NCI-H1694 (cell line): ENCODE measurements around the gene HVCN1.
A peak's percentile ranks its signal among the peaks of the same experiment; 100 is the strongest.

Experiments
- DNase-seq: peaks from one replicate; lab custom pipeline; 2025; lab: John Stamatoyannopoulos, UW

The HVCN1 gene

DNA sequence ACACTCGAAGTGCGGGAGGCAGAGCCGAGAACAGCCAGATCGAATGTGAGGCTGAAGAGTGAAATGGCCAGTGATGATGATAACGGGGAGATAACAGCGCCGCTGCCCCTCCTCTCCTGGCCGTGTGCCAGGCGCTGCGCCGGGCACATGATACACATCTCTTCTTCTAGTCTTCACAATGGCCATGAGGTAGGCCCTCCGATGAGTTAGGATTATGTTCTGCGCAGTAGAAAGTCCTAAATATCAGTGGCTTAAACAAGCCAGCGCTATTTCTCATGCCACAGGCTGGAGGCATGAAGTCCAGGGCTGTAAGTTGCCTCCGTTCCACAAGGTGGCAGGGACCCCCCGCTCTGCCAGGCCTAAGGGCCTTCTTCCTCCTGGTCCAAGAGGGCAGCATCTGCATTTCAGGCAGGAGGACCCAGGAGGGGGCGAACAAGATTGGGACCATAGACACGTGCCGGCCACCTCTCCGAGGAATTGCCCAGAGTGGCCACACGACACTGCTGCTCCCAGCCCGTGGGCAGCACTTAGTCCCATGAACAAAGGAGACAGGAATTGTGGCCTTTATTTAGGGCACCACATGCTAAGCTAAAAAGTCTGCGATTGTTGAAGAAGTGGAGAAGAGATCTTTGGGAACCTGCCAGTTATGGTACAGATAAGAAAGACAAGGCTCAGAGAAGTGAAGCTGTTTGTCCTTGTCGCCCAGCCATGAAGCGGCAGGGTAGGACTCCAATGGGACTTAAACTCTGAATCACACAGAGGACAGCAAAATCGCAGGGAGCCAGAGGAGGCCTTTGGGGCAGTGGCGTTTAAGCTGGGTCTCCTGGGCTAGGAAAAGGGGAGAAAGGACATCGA lies 10.9 kb upstream of the HVCN1 start:
- no peak for DNase-seq

DNA sequence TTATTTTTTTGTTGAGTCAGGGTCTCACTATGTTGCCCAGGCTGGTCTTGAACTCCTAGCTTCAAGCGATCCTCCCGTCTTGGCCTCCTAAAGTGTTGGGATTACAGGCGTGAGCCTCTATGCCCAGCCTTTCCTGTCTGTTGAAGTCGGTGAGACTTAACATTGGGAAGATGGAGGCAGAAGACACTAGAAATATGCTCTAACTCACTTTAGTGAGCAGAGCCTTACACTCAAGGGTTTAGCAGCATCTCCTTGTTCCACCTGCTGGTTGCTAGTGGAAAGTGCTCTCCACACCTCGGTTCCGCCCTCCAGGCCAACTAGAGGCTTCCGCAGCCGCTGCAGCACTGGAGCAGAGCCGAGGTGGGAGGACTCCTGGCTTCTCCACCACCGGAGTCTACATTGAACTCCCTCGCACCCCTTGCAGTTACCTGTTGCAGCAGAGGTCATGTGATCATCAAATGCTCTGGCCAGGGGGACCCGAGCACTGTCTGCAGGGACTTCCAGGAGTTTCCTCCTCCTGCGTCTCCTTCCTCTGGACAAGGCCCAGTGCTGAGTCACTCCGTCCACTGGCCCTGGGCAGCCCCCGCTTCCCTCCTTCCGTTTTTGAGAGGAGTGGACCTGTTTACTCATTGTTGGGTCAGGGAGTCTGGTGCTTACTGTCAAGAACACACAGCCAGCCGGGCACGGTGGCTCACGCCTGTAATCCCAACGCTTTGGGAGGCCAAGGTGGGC lies 9.4 kb upstream of the HVCN1 start:
- DNase-seq: peak; percentile 37

- DNase-seq: no peak
Measured at GRCh38 chr12:110697236-110697635, 8.3 kb upstream of the HVCN1 start.

DNA sequence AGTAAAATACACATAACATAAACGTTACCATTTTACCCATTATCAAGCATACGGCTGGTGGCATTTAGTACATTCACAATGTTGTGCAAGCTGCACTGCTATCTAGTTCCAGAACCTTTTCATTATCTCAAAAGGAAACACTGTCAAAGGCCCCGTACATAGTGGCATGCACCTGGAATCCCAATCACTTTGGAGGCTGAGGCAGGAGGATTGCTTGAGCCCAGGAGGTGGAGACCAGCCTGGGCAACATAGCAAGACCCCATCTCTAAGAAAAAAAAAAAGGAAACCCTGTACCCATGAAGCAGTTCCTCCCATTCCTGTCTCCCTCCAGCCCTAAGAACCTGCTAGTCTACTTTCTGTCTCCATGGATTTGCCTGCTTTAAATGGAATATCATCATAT lies 7.4 kb upstream of the HVCN1 start:
- DNase-seq: no peak

- DNase-seq: no peak
Measured at GRCh38 chr12:110694330-110694901, 5.5 kb upstream of the HVCN1 start.

- DNase-seq: no peak
Measured at GRCh38 chr12:110693731-110694130, 4.8 kb upstream of the HVCN1 start.

- no peak for DNase-seq
Measured at GRCh38 chr12:110690127-110690430, 1.2 kb upstream of the HVCN1 start.

DNA sequence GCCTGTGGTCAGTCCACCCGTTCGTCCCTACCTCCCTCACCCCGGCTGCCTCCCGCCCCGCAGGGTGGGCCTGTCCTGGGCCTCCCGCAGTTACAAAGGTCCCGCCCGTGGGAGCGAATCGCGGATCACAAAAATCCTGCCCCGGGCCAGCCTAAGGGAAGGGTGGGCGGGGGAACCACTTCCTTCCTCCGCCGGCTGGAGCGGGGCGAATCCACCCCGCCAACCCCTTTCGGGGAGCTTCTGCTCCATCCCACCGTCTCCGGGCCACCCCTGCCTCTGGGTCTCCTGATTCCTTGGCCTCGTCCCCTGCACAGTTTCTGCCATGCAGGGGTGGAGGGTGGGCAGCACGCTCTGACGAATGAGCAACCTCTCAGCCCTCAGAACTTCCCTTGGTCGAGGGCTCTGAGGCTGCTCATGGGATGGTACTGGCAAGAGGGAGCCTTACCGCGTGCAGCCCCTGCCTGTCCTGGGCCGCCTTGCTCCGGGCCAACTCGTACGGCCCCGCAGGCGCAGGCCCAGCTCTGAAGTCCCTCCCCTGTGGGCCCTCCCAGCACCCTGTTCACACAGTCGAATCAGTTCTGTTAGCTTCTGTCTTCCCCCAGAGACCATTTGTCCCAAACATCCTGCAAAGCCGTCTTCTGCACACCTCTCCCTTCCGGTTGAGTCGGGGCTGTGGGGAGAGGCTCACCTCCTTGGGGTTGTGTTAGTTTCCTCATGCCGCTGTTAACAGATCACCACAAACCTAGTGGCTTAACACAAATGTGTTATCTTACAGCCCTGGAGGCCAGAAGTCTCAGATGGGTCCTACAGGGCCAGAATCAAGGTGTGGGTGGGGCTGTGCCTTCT lies 589 bp upstream of the HVCN1 start:
- no peak for DNase-seq

- no peak for DNase-seq
Measured at GRCh38 chr12:110687396-110688169, 1.3 kb downstream of the HVCN1 start.

GRCh38 chr12:110686294-110686903 lies 2.5 kb downstream of the HVCN1 start:
- DNase-seq: no peak

- no peak for DNase-seq
Measured at GRCh38 chr12:110684312-110684836, 4.5 kb downstream of the HVCN1 start.

DNA sequence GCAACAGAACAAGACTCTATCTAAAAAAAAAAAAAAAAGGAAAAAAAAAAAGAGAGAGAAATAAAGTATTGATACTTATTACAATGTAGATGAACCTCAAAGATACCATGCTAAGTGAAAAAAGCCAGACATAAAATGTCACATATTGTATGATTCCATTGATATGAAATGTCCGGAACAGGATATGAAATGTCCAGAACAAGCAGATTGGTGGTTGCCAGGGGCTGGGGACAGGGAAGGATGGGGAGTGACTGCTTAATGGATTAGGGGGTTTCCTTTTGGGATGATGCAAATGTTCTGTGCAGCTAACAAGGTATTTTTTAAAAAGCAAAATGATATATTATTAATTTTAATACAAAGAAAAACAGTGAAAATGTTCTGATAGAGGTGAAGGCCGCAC lies 5.0 kb downstream of the HVCN1 start:
- no peak for DNase-seq

- no peak for DNase-seq
Measured at GRCh38 chr12:110680032-110680431, 8.9 kb downstream of the HVCN1 start.

DNA sequence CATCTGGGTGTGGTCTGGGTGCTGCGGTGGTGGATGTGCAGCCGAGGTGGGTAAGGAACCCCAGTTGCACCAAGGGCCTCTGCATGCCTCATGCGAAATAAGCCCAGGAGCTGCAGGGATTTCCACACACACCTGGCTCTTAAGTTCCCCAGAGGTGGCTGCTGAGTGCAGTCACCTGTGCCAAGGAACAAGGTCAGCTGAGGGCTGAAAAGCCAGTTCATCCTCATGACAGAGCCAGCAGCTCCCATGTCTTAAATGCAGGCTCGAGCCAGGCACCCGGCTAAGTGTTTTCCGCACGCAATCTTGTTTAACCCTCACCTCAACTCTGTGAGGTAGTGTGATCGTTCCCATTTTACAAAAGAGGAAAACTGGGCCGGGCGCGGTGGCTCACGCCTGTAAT lies 9.7 kb downstream of the HVCN1 start:
- DNase-seq: no peak

DNA sequence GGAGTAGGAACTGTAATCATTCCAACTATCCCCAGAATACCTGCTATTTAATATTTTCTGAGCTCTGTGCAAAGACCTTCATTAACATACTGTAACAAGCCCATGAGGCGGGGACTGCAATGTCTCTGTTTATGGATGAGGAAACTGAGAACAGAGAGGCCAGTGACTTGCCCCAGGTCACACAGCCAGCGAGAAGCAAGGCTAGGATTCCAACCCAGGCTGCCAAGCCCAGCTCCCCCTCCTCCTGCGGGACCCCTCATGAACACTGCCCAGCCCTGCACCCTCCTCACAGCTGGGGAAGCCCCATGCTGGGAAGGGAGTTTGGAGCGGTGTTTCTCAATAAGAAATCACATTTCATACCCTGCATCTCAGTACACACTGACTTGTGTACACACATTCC lies 10.9 kb downstream of the HVCN1 start:
- DNase-seq: no peak

GRCh38 chr12:110677206-110677911 lies 11.6 kb downstream of the HVCN1 start:
- no peak for DNase-seq

- no peak for DNase-seq
Measured at GRCh38 chr12:110676171-110676570, 12.7 kb downstream of the HVCN1 start.

GRCh38 chr12:110670161-110670701 lies 18.7 kb downstream of the HVCN1 start:
- DNase-seq: no peak

DNA sequence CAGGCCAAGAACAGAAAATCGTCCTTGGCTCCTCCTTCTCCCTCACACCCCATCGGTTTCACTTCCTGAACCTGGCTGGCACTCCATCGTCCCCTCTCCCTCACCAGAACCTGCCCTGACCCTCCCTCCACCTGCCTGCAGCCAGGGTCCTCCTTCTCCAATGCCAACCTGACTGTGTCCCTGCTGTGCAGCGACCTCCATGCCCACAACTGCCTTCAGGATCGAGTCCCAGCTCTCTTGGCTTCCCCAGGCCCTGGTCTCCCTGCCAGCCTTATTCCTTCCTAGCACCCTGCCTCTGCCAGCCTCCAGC lies 19.8 kb downstream of the HVCN1 start:
- DNase-seq: no peak
